Erythroblast (primary cell): ENCODE measurements around the gene LY9.

Experiments
- GATA1 ChIP-seq: IDR thresholded peaks from 2 replicates; pipeline ENCODE4 v1.6.1; 2011; ENCODE audit warnings: low read depth, mild to moderate bottlenecking, control low read depth, low read length, moderate library complexity
- POLR2A ChIP-seq: IDR thresholded peaks from 2 replicates; pipeline ENCODE4 v1.6.1; 2011; ENCODE audit warnings: mild to moderate bottlenecking, low read length

- TF ChIP-seq POLR2A (no peak), GATA1 (no peak)
Observed at GRCh38 chr1:160827418-160827817, 31.4 kb downstream of the LY9 start.
